ENCODE measurements around the gene GPR183. TPM values are rescaled to one million over a fixed set of nuclear protein-coding genes. Genes with fewer than 3 reads are reported as not detected.

GPR183 gene
- total RNA-seq, 1 donor: 0.36 TPM

GRCh38 chr13:99266827-99267226, 40.4 kb downstream of the GPR183 start:
- Histone ChIP-seq H3K9me3 (ENCODE audit: low read depth, low read length) (no peaks in the 10 kb centered on the region), H4K20me1 (ENCODE audit: insufficient read depth, low read length) (peaks cover 11% of the 10 kb centered on the region), H3K4me3 (ENCODE audit: insufficient read depth, low read length) (no peak overlapping the region)

DNA sequence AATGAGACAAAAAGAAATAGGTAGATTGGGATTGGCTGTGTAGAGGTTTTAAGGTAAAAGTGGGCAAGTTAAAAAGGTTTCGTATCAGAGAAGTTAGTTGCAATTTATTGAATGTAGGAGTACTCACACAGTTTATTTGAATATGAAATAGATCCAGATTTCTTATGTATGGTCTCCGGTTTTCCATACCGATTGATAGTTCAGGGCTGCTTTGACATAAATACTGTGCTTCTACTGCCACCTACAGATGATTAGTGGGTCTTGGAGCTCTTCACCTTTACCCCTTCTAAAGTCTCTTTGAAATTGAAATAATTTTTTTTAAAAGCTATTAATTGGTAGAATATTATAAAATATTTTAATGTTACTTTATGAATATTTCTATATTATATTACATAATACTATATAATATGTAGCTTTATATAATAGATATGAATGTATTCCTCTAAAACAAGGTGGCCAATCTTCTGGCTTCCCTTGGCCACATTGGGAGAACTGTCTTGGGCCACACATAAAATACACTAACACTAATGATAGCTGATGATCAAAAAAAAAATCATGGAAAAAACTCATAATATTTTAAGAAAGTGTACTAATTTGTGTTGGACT, 41.3 kb downstream of the GPR183 start:
- TF ChIP-seq, protein P1, sequence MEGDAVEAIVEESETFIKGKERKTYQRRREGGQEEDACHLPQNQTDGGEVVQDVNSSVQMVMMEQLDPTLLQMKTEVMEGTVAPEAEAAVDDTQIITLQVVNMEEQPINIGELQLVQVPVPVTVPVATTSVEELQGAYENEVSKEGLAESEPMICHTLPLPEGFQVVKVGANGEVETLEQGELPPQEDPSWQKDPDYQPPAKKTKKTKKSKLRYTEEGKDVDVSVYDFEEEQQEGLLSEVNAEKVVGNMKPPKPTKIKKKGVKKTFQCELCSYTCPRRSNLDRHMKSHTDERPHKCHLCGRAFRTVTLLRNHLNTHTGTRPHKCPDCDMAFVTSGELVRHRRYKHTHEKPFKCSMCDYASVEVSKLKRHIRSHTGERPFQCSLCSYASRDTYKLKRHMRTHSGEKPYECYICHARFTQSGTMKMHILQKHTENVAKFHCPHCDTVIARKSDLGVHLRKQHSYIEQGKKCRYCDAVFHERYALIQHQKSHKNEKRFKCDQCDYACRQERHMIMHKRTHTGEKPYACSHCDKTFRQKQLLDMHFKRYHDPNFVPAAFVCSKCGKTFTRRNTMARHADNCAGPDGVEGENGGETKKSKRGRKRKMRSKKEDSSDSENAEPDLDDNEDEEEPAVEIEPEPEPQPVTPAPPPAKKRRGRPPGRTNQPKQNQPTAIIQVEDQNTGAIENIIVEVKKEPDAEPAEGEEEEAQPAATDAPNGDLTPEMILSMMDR (IDR thresholded peaks at IDR 0.05; ENCODE audit: extremely low read depth, low read depth, low read length): peak; percentile 63
- H3K9me3 ChIP-seq (ENCODE audit: low read depth, low read length): no peaks in the 10 kb centered on the region
- H3K4me2 ChIP-seq (ENCODE audit: insufficient read depth, low read length): no peak overlapping the region
- H3K36me3 ChIP-seq (ENCODE audit: insufficient read depth, low read length): no peaks in the 10 kb centered on the region
- H4K20me1 ChIP-seq (ENCODE audit: insufficient read depth, low read length): peaks cover 11% of the 10 kb centered on the region
- H3K79me2 ChIP-seq (ENCODE audit: insufficient read depth, low read length): no peaks in the 10 kb centered on the region
- H3K27me3 ChIP-seq (ENCODE audit: insufficient read depth, low read length): no peaks in the 10 kb centered on the region
- H2AFZ ChIP-seq (ENCODE audit: low read length): no peak overlapping the region
- H3K4me3 ChIP-seq (ENCODE audit: insufficient read depth, low read length): no peak overlapping the region
- peak; percentile 18 for DNase-seq (ENCODE audit: insufficient read length, low spot score, missing footprints)
- H3K27ac ChIP-seq (ENCODE audit: low read depth, low read length): no peak overlapping the region
- H3K4me1 ChIP-seq (ENCODE audit: insufficient read depth, low read length): no peaks in the 10 kb centered on the region

More at GRCh38 chr13:99266827-99267226, 40.4 kb downstream of the GPR183 start:
- no peak for DNase-seq (ENCODE audit: insufficient read length, low spot score, missing footprints)
- Histone ChIP-seq H3K79me2 (ENCODE audit: insufficient read depth, low read length) (peaks cover 2% of the 10 kb centered on the region), H3K27ac (ENCODE audit: low read depth, low read length) (no peak overlapping the region), H3K4me2 (ENCODE audit: insufficient read depth, low read length) (no peak overlapping the region), H3K27me3 (ENCODE audit: insufficient read depth, low read length) (no peaks in the 10 kb centered on the region), H3K4me1 (ENCODE audit: insufficient read depth, low read length) (no peaks in the 10 kb centered on the region), H3K36me3 (ENCODE audit: insufficient read depth, low read length) (no peaks in the 10 kb centered on the region), H2AFZ (ENCODE audit: low read length) (no peak overlapping the region)
- TF ChIP-seq, protein P1 (IDR thresholded peaks at IDR 0.05; ENCODE audit: extremely low read depth, low read depth, low read length): no peak

- Histone ChIP-seq H3K4me3 (ENCODE audit: insufficient read depth, low read length) (no peak overlapping the region), H4K20me1 (ENCODE audit: insufficient read depth, low read length) (peaks cover 11% of the 10 kb centered on the region), H3K36me3 (ENCODE audit: insufficient read depth, low read length) (no peaks in the 10 kb centered on the region), H3K79me2 (ENCODE audit: insufficient read depth, low read length) (no peaks in the 10 kb centered on the region), H3K9me3 (ENCODE audit: low read depth, low read length) (no peaks in the 10 kb centered on the region), H3K27me3 (ENCODE audit: insufficient read depth, low read length) (no peaks in the 10 kb centered on the region), H2AFZ (ENCODE audit: low read length) (no peak overlapping the region), H3K27ac (ENCODE audit: low read depth, low read length) (no peak overlapping the region), H3K4me2 (ENCODE audit: insufficient read depth, low read length) (no peak overlapping the region), H3K4me1 (ENCODE audit: insufficient read depth, low read length) (no peaks in the 10 kb centered on the region)
- no peak for DNase-seq (ENCODE audit: insufficient read length, low spot score, missing footprints)
- TF ChIP-seq, protein P1 (IDR thresholded peaks at IDR 0.05; ENCODE audit: extremely low read depth, low read depth, low read length): no peak
Observed at GRCh38 chr13:99265162-99265800, 41.9 kb downstream of the GPR183 start.

DNA sequence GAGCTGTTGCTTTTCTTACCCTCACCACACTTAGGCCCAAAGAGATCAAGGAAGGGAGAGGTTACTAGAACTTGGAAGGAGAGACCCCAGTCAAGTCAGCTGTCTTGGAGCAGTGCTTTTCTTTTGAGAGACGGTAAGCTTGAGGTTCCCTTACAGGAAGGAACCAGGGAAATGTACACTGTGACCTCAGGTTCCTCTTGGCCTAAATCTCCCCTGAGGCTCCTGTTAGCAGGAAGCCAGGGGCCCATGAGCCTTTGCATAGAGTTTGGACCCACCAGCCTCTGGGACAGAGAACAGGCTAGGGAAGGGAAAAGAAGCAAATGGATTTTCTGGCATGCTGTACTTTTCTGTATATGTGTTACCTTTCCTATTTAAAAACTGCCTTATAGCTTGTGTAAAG, 43.1 kb downstream of the GPR183 start:
- TF ChIP-seq, protein P1 (IDR thresholded peaks at IDR 0.05; ENCODE audit: extremely low read depth, low read depth, low read length): no peak
- Histone ChIP-seq H3K27ac (ENCODE audit: low read depth, low read length) (no peak overlapping the region), H3K36me3 (ENCODE audit: insufficient read depth, low read length) (no peaks in the 10 kb centered on the region), H3K79me2 (ENCODE audit: insufficient read depth, low read length) (no peaks in the 10 kb centered on the region), H3K4me2 (ENCODE audit: insufficient read depth, low read length) (no peak overlapping the region), H2AFZ (ENCODE audit: low read length) (no peak overlapping the region), H4K20me1 (ENCODE audit: insufficient read depth, low read length) (peaks cover 11% of the 10 kb centered on the region), H3K4me3 (ENCODE audit: insufficient read depth, low read length) (no peak overlapping the region), H3K27me3 (ENCODE audit: insufficient read depth, low read length) (no peaks in the 10 kb centered on the region), H3K9me3 (ENCODE audit: low read depth, low read length) (no peaks in the 10 kb centered on the region), H3K4me1 (ENCODE audit: insufficient read depth, low read length) (peaks cover 5% of the 10 kb centered on the region)
- no peak for DNase-seq (ENCODE audit: insufficient read length, low spot score, missing footprints)
